Smooth muscle cell of the brain vasculature (primary cell): Measurements from ENCODE around the gene ZNF783.

ENCODE experiments used
- DNase-seq: peaks from one replicate; pipeline ENCODE4 v3.0.0-alpha.2; 2012; ENCODE audit warnings: low read depth, low spot score

Gene ZNF783

DNA sequence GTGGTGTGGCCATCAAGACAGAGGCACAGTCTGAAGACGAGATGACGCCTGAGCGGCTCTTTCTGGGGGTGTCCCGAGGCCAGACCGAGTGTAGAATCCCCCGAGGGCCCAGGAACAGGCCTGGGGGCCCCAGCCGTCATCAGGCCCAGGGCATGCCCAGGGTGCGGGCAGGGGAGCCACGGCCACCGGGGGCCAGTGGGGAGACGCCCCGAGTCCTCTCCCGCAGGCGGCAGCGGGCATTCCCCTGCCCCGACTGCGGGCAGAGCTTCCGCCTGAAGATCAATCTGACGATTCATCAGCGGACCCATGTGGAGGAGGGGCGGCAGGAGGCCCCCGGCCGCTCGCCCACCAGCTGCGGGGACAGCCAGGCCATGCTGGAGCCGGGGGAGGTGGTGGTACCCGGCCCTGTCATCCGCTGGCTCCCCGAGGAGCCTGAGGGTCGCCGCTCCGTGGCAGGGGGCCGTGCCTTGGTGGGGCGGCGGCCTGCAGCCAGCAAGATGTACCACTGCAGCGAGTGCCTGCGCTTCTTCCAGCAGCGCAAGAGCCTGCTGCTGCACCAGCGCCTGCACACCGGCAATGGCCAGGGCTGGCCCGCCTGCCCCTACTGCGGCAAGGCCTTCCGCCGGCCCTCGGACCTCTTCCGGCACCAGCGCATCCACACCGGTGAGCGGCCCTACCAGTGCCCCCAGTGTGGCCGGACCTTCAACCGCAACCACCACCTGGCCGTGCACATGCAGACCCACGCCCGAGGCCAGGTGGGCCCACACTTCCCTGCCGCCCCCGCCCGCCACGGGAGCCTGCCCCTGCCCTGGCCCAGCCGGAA, 19.7 kb downstream of the ZNF783 start:
- DNase-seq, result no peak

DNA sequence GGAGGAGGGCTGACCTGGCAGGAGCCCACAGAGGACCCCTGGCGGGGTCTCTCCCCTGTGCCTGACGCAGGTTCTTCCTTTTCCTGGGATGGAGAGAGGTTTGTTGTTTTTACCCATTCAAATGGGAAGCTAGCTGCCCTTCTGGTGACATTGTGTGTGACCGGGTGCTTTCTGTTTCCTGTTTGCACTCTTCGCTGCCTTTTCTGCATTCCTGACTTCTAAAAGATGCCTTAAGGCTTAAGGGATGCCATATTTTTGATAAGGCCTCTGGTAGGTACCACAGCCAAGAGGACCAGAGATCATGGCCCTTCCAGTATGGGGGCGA, 20.3 kb downstream of the ZNF783 start:
- no peak for DNase-seq

DNA sequence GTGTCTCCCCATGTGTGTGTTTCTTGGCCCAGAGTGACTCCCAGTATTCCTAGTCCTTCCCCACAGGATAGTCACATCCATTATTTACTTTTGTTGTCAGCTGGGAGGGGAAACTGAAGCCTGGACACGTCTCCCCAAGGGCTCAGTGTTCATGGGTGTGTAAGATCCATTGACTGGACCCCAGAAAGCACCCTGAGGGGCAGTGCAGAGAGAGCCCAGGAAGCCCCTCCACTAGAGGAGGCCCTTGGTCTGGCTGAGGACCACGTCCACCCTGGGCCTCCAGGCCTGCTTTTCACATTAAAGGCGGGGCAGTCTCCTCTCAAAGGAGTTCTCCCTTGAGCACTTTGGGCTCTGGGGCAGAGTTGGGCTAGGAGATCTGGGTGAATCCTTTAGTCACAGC, 21.3 kb downstream of the ZNF783 start:
- DNase-seq, result no peak

- DNase-seq, result no peak
These were observed 22.3 kb downstream of the ZNF783 start for GRCh38 chr7:149284343-149284742.

DNA sequence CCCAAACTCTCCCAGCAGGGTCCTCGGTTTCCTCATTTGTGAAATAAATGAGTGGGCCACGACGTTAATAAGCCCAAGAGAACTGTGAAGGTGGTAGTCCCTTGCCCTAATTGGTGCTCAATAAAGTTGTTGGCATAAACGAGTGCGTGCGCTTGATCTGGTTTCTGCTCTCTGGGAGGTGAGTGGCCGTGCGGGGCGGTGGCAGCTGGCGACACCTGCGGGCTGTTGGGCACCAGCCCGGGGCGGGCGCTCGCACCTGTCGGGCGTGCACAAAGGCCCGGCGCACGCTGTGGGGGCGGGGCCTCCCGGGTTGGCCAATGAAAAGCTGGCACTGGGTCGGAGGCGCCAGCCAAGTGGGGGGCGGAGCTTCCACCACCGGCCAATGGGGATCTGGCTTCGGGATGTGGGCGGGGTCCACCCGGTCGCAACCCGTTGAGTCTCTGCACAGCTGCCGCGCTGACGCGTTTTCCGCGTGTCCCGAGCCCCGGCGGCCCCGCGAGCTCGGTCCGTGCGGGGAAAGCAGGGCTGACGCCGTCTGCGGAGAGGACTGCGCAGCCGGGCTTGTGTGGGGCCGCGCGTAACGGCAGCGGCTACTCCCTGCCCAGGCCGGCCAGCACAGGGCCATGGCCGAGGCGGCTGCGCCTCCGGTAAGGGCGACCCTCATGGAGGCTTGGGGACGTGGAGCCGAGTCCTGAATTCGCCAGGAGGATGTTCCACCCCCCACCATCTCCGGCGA, 23.0 kb downstream of the ZNF783 start:
- no peak for DNase-seq

- DNase-seq, result no peak
These were observed 23.6 kb downstream of the ZNF783 start for GRCh38 chr7:149285603-149286002.

GRCh38 chr7:149286811-149287400, 24.9 kb downstream of the ZNF783 start:
- DNase-seq, result no peak

DNA sequence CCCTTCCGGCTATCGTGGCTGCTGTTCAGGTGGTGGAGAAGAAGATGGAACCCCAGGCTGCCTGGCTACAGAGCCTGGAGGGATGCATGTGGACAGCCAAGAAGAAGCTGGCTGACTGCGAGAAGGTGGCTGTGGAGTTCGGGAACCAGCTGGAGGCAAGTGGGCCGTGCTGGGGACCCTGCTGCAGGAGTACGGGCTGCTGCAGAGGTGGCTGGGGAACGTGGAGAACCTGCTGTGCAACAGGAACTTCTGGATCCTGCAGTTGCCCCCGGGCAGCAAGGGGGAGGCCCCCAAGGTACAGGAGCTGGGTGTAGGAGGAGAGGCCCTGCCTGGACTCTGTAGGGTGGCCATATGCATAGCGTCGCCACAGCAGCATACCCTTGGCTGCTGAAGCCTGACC, 25.6 kb downstream of the ZNF783 start:
- DNase-seq, result no peak

DNA sequence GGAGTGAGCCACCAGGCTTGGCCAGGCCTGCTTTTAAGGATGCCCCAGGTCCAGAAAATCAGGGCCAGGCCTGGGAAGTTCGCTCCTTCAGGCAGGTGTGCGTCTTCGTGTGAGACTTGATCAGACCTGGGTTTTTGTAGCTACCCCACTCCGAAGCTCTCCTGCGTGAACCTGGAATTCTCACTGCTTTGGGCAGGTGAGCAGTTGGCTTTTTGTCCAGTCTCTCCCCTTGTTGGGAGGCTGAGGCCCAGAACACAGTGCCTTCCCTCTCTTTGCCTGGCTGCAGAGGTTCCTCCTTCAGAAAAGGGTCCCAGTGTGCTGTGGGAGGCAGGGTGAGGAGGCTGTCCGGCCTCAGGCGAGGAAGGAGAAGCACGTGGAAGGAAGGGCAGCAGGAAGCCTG, 27.3 kb downstream of the ZNF783 start:
- DNase-seq, result no peak

DNA sequence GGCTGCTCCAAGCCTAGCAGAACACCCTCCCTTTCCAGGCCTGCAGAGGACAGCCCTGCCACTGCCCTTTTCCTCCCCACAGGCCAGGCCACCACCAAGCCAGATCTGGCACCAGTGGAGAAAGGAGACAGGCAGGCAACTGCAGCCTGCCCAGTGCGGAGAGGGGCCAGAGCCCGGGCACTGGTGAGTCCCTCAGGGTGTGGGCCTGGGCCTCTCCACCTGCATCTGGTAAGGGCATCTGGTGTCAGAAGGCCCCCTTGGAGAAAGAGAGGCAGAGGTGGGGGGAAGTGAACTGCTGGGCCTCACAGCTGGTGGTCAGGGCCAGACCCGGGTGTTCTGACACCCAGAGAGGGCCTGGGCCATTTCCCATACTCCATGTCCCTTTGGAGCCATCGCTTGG, 27.9 kb downstream of the ZNF783 start:
- no peak for DNase-seq

DNA sequence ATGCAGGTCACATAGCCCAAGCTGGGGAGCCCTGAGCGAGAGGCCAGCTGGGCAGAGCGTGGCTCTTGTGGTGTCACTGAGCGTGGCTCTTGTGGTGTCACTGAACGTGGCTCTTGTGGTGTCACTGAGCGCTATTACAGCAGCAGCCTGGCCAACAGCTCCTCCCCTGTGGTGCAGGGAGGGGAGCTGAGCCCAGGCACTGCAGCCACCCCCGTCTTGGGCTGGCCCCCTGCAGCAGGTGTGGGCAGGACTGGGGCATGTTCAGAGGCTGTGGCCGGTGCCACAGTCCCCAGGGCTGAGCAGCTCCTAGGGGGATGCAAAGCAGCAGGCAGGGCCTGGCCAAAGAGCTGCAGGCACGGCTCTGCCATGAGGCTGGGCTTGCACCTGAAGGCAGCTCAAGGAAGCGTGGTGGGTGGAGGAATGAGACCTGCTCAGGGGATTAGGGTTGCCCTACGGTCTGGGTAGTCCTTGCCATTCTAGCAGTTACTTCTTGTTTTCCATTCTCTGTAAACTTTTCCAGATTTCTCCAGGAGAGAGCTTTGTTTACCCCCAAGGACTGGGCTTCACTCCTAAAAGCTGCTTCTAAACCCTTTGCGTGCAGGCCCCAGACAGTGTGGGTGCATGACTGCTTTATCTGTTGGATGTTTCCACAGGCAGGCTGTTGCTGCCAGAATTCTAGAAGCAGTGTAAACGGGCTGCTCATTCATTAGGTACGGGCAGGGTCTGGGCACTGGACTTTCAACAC, 29.2 kb downstream of the ZNF783 start:
- no peak for DNase-seq

DNA sequence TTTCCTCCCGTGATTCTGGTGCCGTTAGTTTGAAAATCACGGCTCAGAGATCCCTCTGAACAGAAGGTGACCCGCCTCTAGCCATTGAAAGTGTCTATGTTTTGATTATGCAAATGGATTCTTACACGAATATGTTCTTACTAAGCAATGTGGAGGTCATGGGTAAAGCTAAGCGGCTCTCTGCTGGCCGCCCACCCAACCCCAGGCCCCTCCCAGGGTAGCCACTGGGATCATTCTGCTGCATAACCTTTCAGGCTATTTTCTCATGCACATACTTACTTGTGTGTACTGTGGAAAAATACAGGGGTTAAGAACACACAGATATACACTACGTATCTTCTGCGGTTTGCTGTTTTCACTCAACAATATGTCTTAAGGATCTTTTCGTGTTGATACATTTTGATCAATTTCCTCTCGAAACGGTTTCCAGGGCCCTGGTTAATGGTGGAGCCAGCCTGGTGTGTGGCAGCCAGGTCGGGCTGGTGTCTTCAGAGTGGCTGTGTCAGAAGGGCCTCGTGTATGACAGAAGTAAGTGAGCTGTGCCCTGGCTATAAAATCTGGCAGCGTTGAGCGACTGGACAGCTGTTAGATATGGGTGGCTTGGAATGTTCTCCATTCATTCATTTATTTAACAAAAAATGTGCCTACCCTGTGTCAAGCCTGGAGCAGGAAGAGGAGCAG, 29.9 kb downstream of the ZNF783 start:
- no peak for DNase-seq

DNA sequence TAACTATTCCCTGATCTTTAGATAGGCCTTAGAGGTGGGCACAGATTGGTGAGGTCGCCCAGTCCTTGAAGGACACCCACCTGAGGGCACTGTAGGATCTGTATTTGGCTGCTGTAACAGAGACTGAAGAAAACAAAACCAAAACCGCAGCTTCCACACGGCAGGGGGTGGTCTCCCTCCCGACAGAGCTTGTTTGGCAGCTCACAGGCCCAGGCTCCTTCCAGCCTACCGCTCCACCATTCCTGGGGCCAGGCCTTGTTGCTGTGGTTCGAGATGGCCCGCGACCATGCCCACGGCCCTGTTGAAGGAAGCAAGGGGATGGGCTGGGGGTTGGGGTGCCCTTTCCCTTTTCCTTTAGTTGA, 30.4 kb downstream of the ZNF783 start:
- DNase-seq, result no peak

DNA sequence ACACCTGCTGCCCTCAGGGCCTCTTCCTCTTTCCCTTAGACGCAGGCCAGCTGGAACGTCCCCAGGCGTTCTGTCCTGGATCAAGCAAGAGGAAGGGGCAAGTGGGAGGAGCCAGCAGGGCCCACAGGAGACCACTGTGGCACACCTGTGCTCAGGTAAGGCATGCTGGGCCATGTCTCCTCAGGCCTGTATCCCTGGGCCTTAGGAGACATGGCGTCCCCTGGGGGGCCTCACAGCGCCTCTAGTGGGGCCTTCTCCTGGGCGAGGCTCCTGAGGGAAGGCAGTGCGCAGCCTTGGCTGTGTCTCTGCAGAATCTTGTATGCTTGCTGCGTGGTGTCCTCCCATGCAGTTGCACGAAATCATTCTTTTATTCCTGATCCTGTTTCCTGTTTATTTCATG, 31.3 kb downstream of the ZNF783 start:
- no peak for DNase-seq

- DNase-seq, result no peak
These were observed 32.1 kb downstream of the ZNF783 start for GRCh38 chr7:149293946-149294633.

DNA sequence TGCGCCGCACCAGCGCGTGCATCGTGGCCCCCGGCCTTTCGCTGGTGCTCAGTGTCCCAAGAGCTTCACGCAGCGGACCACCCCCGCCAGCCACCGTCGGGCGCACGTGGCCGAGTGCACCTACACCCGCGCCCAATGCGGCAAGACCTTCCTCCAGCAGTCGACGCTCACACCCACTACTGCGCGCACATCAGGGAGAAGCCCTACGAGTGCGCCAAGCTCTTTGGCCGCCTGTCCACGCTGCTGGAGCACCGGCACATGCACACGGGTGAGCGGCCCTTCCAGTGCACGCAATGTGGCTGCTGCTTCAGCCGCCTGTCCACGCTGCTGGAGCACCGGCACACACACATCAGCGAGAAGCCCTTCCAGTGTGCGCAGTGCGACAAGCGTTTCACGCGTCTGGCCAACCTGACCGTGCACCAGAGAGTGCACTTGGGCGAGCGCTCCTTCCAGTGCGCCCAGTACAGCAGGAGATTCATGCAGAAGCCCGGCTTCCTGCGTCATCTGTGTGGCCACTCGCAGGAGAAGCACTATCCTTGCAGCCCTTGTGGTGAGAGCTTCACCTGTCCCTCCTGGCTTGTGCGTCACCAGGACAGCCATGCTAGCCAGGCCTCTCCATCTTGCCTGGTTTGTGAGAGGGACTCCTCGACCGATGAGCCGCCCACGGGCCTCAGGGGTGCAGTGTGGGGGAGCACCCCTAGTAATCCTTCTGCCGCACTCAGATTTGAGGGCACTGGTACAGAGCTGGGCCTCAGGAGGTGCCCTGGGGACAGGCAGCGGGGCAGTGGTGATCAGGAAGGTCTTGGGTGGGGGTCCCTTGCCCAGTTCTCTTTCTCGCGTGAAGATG, 32.9 kb downstream of the ZNF783 start:
- DNase-seq, result no peak

DNA sequence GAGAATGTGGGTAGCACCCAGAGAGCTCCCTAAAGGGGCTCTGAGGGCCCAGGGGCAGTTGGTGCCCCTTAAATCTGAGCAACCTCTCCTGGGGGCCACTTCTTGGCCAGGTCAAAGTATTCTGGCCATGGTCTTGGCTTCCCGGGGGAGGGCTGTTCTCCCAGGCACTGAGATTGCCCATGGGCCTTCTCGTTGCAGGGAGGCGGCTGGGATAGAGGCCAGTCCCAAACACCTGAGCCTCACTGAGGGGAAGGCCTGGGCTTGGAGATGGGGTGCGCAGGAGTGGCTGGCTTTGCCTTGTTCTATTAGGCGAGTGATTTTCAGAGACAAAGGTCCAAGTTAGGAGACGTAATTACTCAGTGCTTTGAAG, 33.5 kb downstream of the ZNF783 start:
- DNase-seq, result no peak

- no peak for DNase-seq
These were observed 34.4 kb downstream of the ZNF783 start for GRCh38 chr7:149296368-149296767.

DNA sequence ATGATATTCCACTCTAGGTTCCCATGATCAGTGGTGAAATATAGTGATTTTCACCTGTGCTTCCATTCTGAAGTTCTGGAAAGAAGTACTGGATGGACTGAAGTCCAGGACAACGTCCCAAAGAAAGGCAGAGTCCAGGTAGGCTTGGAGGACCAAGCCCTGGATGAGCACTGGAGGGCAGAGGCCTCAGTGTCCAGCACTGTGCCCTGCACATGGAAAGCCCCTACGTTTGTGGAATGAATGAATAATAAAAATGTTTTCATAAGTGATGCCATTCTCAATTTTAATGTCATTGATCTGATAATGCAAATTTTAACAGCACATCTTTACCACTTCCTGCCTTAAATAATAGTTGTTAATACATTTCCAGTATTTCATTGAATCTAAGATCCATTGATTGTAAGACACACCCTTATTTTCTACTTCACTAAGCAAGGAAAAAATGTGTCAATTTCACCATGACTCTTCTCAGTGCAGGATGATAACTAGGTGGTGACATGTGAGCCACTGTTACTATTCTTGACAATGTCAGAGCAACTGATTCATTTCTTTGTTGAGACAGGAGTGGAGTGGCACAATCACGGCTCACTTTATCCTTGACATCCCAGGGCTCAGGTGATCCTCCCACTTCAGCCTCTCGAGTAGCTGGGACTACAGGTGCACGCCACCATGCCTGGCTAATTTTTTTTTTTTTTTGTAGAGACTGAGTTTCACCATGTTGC, 35.2 kb downstream of the ZNF783 start:
- no peak for DNase-seq
